Testis (tissue), 3 donors: Measurements from ENCODE around the gene SENP5. TPM values are rescaled to one million over a fixed set of nuclear protein-coding genes. Genes with fewer than 3 reads are reported as not detected.

Source experiments
- DNase-seq: peaks from one replicate; pipeline ENCODE4 v3.0.0-alpha.2; 2019
- H3K27ac ChIP-seq, 2 donors: fragments of 200-600 bp; sonication (generic); one replicate each; pipeline ENCODE4 v1.5.1; 2019
- H3K27me3 ChIP-seq: fragments of 200-600 bp; sonication (generic); one replicate; pipeline ENCODE4 v1.5.1; 2019
- H3K36me3 ChIP-seq: fragments of 200-600 bp; sonication (generic); one replicate; pipeline ENCODE4 v1.5.1; 2017; ENCODE audit warnings: low read depth; ENCODE audit errors: missing control alignments
- H3K4me1 ChIP-seq: fragments of 200-600 bp; sonication (generic); one replicate; pipeline ENCODE4 v1.5.1; 2019
- H3K4me3 ChIP-seq, 2 donors: fragments of 200-600 bp; sonication (generic); one replicate each; pipeline ENCODE4 v1.5.1; 2017 to 2019
- H3K9me3 ChIP-seq: fragments of 200-600 bp; sonication (generic); one replicate; pipeline ENCODE4 v1.5.1; 2017
- CTCF ChIP-seq, 3 experiments: fragments of 450-650 bp in 2 of 3; fragments of 200-600 bp in 1 of 3; sonication (generic) in 1 of 3; IDR thresholded peaks; one replicate each; pipeline ENCODE4 v1.5.1; 2016 to 2019; ENCODE audit warnings: antibody characterized with exemption in 3 of 3, mild to moderate bottlenecking in 2 of 3, moderate library complexity in 1 of 3
- POLR2A ChIP-seq: fragments of 450-650 bp; IDR thresholded peaks from one replicate; pipeline ENCODE4 v1.6.1; 2017; ENCODE audit warnings: antibody characterized with exemption, mild to moderate bottlenecking, moderate library complexity
- WGBS, 2 donors: methylation state at CpG; one replicate each; pipeline ENCODE4 v1.1.5; 2018; 5-methylcytosine and 5-hydroxymethylcytosine counted together
- intact Hi-C: fragments of 100-400 bp; cut with DNase I; formaldehyde crosslinking; loops from one replicate; pipeline ENCODE4 v1.15.1; 2023; ENCODE audit warnings: low total_unique reads
- polyA plus RNA-seq: library from polyadenylated mRNA; stranded (reverse); fragments of 350-450 nt; fragmentation: Illumina TruSeq; extraction: RNeasy Lipid Tissue Mini Kit (QIAGEN cat#74804); gene quantifications from one replicate; pipeline ENCODE4 v1.2.3, GENCODE V29; 2014; ENCODE audit warnings: low read depth, low replicate concordance; ENCODE audit not compliant: insufficient read depth
- total RNA-seq, 2 donors: library from RNA; depleted of rRNA; stranded (reverse); fragments of >200 nt; gene quantifications; one replicate each; pipeline ENCODE4 v1.2.3, GENCODE V29; 2016

SENP5 gene
- total and polyA plus RNA-seq, 3 donors from 2014 or later: 40.9 to 83.9 (median 76.8) TPM

GRCh38 chr3:196914866-196915265, 47.1 kb downstream of the SENP5 start:
- Histone ChIP-seq H3K4me1 (no peaks in the 10 kb centered on the region), H3K36me3 (no peaks in the 10 kb centered on the region), H3K9me3 (no peaks in the 10 kb centered on the region), H3K4me3 (no peak overlapping the region), H3K27ac (no peak overlapping the region), H3K27me3 (no peaks in the 10 kb centered on the region)
- 93 to 100% methylated on average over 4 of the region's 4 CpGs for WGBS, 2 donors
- DNase-seq: no peak
- no peak for TF ChIP-seq POLR2A
- no peak for TF ChIP-seq CTCF (IDR thresholded peaks at IDR 0.05)
- intact Hi-C loops: no loop called here

GRCh38 chr3:196915375-196915774, 47.7 kb downstream of the SENP5 start:
- Histone ChIP-seq H3K27ac (no peak overlapping the region), H3K27me3 (no peaks in the 10 kb centered on the region), H3K4me3 (no peak overlapping the region), H3K9me3 (no peaks in the 10 kb centered on the region), H3K36me3 (no peaks in the 10 kb centered on the region), H3K4me1 (no peaks in the 10 kb centered on the region)
- intact Hi-C loops: no loop called here
- DNase-seq: no peak
- 94 to 96% methylated on average over 3 of the region's 3 CpGs for WGBS, 2 donors
- no peak for TF ChIP-seq CTCF (IDR thresholded peaks at IDR 0.05)
- no peak for TF ChIP-seq POLR2A

- H3K4me3 ChIP-seq: no peak overlapping the region
- H3K27me3 ChIP-seq: no peaks in the 10 kb centered on the region
- H3K27ac ChIP-seq: no peak overlapping the region
- TF ChIP-seq POLR2A (no peak), CTCF (IDR thresholded peaks at IDR 0.05) (no peak)
- 89 to 97% methylated on average over 1 of the region's 1 CpG for WGBS, 2 donors
- no peak for DNase-seq
- H3K9me3 ChIP-seq: no peaks in the 10 kb centered on the region
- intact Hi-C loops: no loop called here
- no peaks in the 10 kb centered on the region for H3K36me3 ChIP-seq
- H3K4me1 ChIP-seq: no peaks in the 10 kb centered on the region
Observed at GRCh38 chr3:196916221-196916620, 48.5 kb downstream of the SENP5 start.

GRCh38 chr3:196916995-196917394, 49.3 kb downstream of the SENP5 start:
- DNase-seq: no peak
- TF ChIP-seq POLR2A: no peak
- 90 to 92% methylated on average over 3 of the region's 3 CpGs for WGBS, 2 donors
- no peak overlapping the region for H3K27ac ChIP-seq
- no peak overlapping the region for H3K4me3 ChIP-seq
- H3K36me3 ChIP-seq: no peaks in the 10 kb centered on the region
- H3K27me3 ChIP-seq: no peaks in the 10 kb centered on the region
- intact Hi-C loops: no loop called here
- no peaks in the 10 kb centered on the region for H3K4me1 ChIP-seq
- H3K9me3 ChIP-seq: no peaks in the 10 kb centered on the region

GRCh38 chr3:196918968-196919367, 51.2 kb downstream of the SENP5 start:
- WGBS, 2 donors: 82 to 90% methylated on average over 2 of the region's 2 CpGs
- no peak for DNase-seq

More at GRCh38 chr3:196918968-196919367, 51.2 kb downstream of the SENP5 start:
- H3K27ac ChIP-seq: no peak overlapping the region
- H3K36me3 ChIP-seq: no peaks in the 10 kb centered on the region
- TF ChIP-seq CTCF (IDR thresholded peaks at IDR 0.05) (no peak), POLR2A (no peak)
- no peak overlapping the region for H3K4me3 ChIP-seq
- no peaks in the 10 kb centered on the region for H3K9me3 ChIP-seq
- H3K27me3 ChIP-seq: no peaks in the 10 kb centered on the region
- no peaks in the 10 kb centered on the region for H3K4me1 ChIP-seq
- intact Hi-C loops: no loop called here
